ENCODE results near the gene TPCN2.

TPCN2 gene

GRCh38 chr11:69162505-69162904 lies 113.8 kb downstream of the TPCN2 start:
- H3K4me3 Mint-ChIP-seq = no peak overlapping the region
- no peak overlapping the region for H3K27ac Mint-ChIP-seq
- H3K36me3 Mint-ChIP-seq (ENCODE audit: low read depth) = no peaks in the 10 kb centered on the region
- DNase-seq (ENCODE audit: low spot score) = no peak
- peaks cover 7% of the 10 kb centered on the region for H3K4me1 Mint-ChIP-seq (ENCODE audit: low read depth)
- no peaks in the 10 kb centered on the region for H3K27me3 Mint-ChIP-seq (ENCODE audit: low read depth)
- peaks cover 17% of the 10 kb centered on the region for H3K9me3 Mint-ChIP-seq

GRCh38 chr11:69163842-69164241 lies 115.1 kb downstream of the TPCN2 start:
- Mint-ChIP-seq H3K4me3 (no peak overlapping the region), H3K36me3 (ENCODE audit: low read depth) (no peaks in the 10 kb centered on the region)
- no peak for DNase-seq (ENCODE audit: low spot score)

GRCh38 chr11:69164824-69165223 lies 116.1 kb downstream of the TPCN2 start:
- peaks cover 17% of the 10 kb centered on the region for H3K9me3 Mint-ChIP-seq
- no peak overlapping the region for H3K27ac Mint-ChIP-seq
- H3K4me3 Mint-ChIP-seq = no peak overlapping the region
- H3K27me3 Mint-ChIP-seq (ENCODE audit: low read depth) = no peaks in the 10 kb centered on the region
- peaks cover 7% of the 10 kb centered on the region for H3K4me1 Mint-ChIP-seq (ENCODE audit: low read depth)
- no peaks in the 10 kb centered on the region for H3K36me3 Mint-ChIP-seq (ENCODE audit: low read depth)
- no peak for DNase-seq (ENCODE audit: low spot score)

More at GRCh38 chr11:69163842-69164241, 115.1 kb downstream of the TPCN2 start:
- peaks cover 7% of the 10 kb centered on the region for H3K4me1 Mint-ChIP-seq (ENCODE audit: low read depth)
- H3K27me3 Mint-ChIP-seq (ENCODE audit: low read depth) = no peaks in the 10 kb centered on the region
- H3K27ac Mint-ChIP-seq = no peak overlapping the region
- peaks cover 17% of the 10 kb centered on the region for H3K9me3 Mint-ChIP-seq

- peaks cover 7% of the 10 kb centered on the region for H3K4me1 Mint-ChIP-seq (ENCODE audit: low read depth)
- H3K27ac Mint-ChIP-seq = no peak overlapping the region
- no peaks in the 10 kb centered on the region for H3K27me3 Mint-ChIP-seq (ENCODE audit: low read depth)
- H3K36me3 Mint-ChIP-seq (ENCODE audit: low read depth) = no peaks in the 10 kb centered on the region
- H3K4me3 Mint-ChIP-seq = no peak overlapping the region
- DNase-seq (ENCODE audit: low spot score) = no peak
- peaks cover 17% of the 10 kb centered on the region for H3K9me3 Mint-ChIP-seq
Measured at GRCh38 chr11:69165775-69166174, 117.0 kb downstream of the TPCN2 start.

- peaks cover 7% of the 10 kb centered on the region for H3K4me1 Mint-ChIP-seq (ENCODE audit: low read depth)
- no peaks in the 10 kb centered on the region for H3K36me3 Mint-ChIP-seq (ENCODE audit: low read depth)
- DNase-seq (ENCODE audit: low spot score) = peak; percentile 60
- peaks cover 17% of the 10 kb centered on the region for H3K9me3 Mint-ChIP-seq
- H3K4me3 Mint-ChIP-seq = no peak overlapping the region
- H3K27me3 Mint-ChIP-seq (ENCODE audit: low read depth) = no peaks in the 10 kb centered on the region
- no peak overlapping the region for H3K27ac Mint-ChIP-seq
Measured at GRCh38 chr11:69166218-69167115, 117.7 kb downstream of the TPCN2 start.

- Mint-ChIP-seq H3K27ac (no peak overlapping the region), H3K36me3 (ENCODE audit: low read depth) (no peaks in the 10 kb centered on the region), H3K9me3 (peaks cover 12% of the 10 kb centered on the region), H3K4me3 (no peak overlapping the region), H3K27me3 (ENCODE audit: low read depth) (no peaks in the 10 kb centered on the region), H3K4me1 (ENCODE audit: low read depth) (peaks cover 7% of the 10 kb centered on the region)
- no peak for DNase-seq (ENCODE audit: low spot score)
Measured at GRCh38 chr11:69167130-69167915, 118.6 kb downstream of the TPCN2 start.

GRCh38 chr11:69167916-69168691 lies 119.4 kb downstream of the TPCN2 start:
- H3K36me3 Mint-ChIP-seq (ENCODE audit: low read depth) = no peaks in the 10 kb centered on the region
- no peak overlapping the region for H3K27ac Mint-ChIP-seq
- H3K9me3 Mint-ChIP-seq = peaks cover 6% of the 10 kb centered on the region
- peaks cover 7% of the 10 kb centered on the region for H3K4me1 Mint-ChIP-seq (ENCODE audit: low read depth)
- no peak overlapping the region for H3K4me3 Mint-ChIP-seq
- H3K27me3 Mint-ChIP-seq (ENCODE audit: low read depth) = no peaks in the 10 kb centered on the region
- no peak for DNase-seq (ENCODE audit: low spot score)

GRCh38 chr11:69169479-69169878 lies 120.7 kb downstream of the TPCN2 start:
- Mint-ChIP-seq H3K4me3 (no peak overlapping the region), H3K36me3 (ENCODE audit: low read depth) (no peaks in the 10 kb centered on the region), H3K27ac (no peak overlapping the region), H3K9me3 (no peaks in the 10 kb centered on the region), H3K4me1 (ENCODE audit: low read depth) (peaks cover 7% of the 10 kb centered on the region), H3K27me3 (ENCODE audit: low read depth) (no peaks in the 10 kb centered on the region)
- DNase-seq (ENCODE audit: low spot score) = no peak

GRCh38 chr11:69170704-69171103 lies 122.0 kb downstream of the TPCN2 start:
- Mint-ChIP-seq H3K27me3 (ENCODE audit: low read depth) (no peaks in the 10 kb centered on the region), H3K27ac (no peak overlapping the region), H3K9me3 (no peaks in the 10 kb centered on the region), H3K4me3 (no peak overlapping the region), H3K36me3 (ENCODE audit: low read depth) (no peaks in the 10 kb centered on the region), H3K4me1 (ENCODE audit: low read depth) (peaks cover 7% of the 10 kb centered on the region)
- no peak for DNase-seq (ENCODE audit: low spot score)

- Mint-ChIP-seq H3K4me1 (ENCODE audit: low read depth) (peaks cover 4% of the 10 kb centered on the region), H3K36me3 (ENCODE audit: low read depth) (no peaks in the 10 kb centered on the region), H3K4me3 (no peak overlapping the region), H3K27ac (no peak overlapping the region), H3K27me3 (ENCODE audit: low read depth) (no peaks in the 10 kb centered on the region), H3K9me3 (no peaks in the 10 kb centered on the region)
- no peak for DNase-seq (ENCODE audit: low spot score)
Measured at GRCh38 chr11:69171476-69172240, 122.9 kb downstream of the TPCN2 start.

- no peak overlapping the region for H3K27ac Mint-ChIP-seq
- no peak for DNase-seq (ENCODE audit: low spot score)
- H3K4me1 Mint-ChIP-seq (ENCODE audit: low read depth) = no peaks in the 10 kb centered on the region
Measured at GRCh38 chr11:69172674-69173073, 123.9 kb downstream of the TPCN2 start.

GRCh38 chr11:69173331-69173730 lies 124.6 kb downstream of the TPCN2 start:
- no peak overlapping the region for H3K4me3 Mint-ChIP-seq
- DNase-seq (ENCODE audit: low spot score) = no peak
- H3K27me3 Mint-ChIP-seq (ENCODE audit: low read depth) = no peaks in the 10 kb centered on the region
- no peak overlapping the region for H3K27ac Mint-ChIP-seq
- H3K36me3 Mint-ChIP-seq (ENCODE audit: low read depth) = no peaks in the 10 kb centered on the region
- no peaks in the 10 kb centered on the region for H3K9me3 Mint-ChIP-seq
- no peaks in the 10 kb centered on the region for H3K4me1 Mint-ChIP-seq (ENCODE audit: low read depth)

More at GRCh38 chr11:69172674-69173073, 123.9 kb downstream of the TPCN2 start:
- Mint-ChIP-seq H3K9me3 (no peaks in the 10 kb centered on the region), H3K36me3 (ENCODE audit: low read depth) (no peaks in the 10 kb centered on the region), H3K4me3 (no peak overlapping the region), H3K27me3 (ENCODE audit: low read depth) (no peaks in the 10 kb centered on the region)

GRCh38 chr11:69173925-69174581 lies 125.3 kb downstream of the TPCN2 start:
- no peaks in the 10 kb centered on the region for H3K4me1 Mint-ChIP-seq (ENCODE audit: low read depth)
- DNase-seq (ENCODE audit: low spot score) = no peak
- H3K27me3 Mint-ChIP-seq (ENCODE audit: low read depth) = no peaks in the 10 kb centered on the region
- no peaks in the 10 kb centered on the region for H3K36me3 Mint-ChIP-seq (ENCODE audit: low read depth)
- no peak overlapping the region for H3K27ac Mint-ChIP-seq
- no peaks in the 10 kb centered on the region for H3K9me3 Mint-ChIP-seq
- H3K4me3 Mint-ChIP-seq = no peak overlapping the region

Measured in T-helper 2 cell treated with Interferon-gamma antibody and Interleukin-4, amounts not matched to agents 5 μg/mL and 100 μg/mL, for 36 hours (primary cell).